GM19193 (cell line): ENCODE measurements around the gene OTUD6A.

Experiments
- POLR2A ChIP-seq: IDR thresholded peaks from 4 replicates; pipeline ENCODE4 v1.6.1; 2011; ENCODE audit not compliant: insufficient read depth, insufficient read length; ENCODE audit errors: extremely low read depth

OTUD6A gene

DNA sequence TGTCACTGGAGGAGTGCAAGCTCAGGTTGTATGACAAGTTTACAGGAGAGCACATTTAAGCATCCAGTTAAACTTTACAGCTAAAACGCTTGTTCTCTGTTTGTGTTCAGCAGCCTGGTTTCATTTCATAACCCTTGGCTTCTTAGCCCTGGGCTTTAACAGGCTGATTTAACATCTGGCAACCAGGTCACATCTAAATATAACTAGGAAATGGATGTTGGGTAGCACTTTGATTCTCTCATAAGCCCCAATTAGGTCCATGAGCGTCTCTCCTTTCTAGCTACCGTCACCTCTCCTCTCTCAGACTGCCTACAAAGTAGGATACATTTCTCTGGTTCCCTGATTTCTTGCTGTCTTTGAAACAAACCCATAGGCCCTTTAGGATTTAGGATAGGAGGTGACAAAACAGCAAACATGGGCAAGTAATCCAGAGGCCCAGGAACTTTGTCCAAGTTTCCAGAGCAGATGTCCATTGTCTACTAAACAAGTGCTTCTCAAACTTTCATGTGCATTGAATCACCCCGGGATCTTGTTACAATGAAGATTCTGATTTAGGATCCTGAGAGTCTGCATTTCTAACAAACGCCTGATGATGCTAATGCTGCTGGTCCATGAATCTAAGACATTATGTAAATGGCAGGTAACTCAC lies 22.5 kb downstream of the OTUD6A start:
- no peak for TF ChIP-seq POLR2A

DNA sequence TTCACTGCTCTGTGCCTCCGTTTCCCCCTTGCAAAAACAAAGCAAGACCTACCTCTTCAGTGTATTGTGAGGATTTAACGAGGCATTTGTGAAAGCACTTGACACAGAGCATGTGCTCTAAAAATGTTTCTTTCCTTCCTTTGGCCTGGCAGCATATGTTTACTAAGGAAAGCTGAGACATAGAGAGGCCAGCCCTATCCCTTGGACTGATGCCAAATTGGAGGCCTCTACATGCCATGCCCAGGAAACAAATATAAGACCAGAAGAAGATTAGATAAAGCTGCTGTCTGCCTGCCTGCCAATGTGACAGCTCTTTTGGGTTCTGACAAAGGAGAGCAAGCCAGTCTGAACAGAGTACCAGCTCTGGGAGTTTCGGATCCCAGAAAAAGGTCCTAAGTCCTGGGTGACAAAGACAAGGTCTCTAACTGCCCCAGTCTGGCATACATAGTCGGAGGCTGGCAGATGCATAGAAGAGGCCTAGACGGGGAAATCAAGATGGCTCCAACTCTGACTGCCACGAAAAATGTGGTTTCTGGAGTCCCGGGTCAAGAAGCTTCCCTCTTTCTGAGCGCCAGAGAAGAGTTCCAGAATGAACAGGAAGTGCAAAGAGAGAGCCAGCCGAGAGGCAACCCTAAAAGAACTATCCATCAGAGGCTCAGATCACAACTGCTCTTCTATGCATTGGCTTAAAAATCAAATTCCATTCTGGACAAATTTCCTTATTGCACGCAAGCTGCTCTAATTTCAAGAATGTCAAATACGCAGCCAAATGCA lies 25.8 kb downstream of the OTUD6A start:
- no peak for TF ChIP-seq POLR2A

DNA sequence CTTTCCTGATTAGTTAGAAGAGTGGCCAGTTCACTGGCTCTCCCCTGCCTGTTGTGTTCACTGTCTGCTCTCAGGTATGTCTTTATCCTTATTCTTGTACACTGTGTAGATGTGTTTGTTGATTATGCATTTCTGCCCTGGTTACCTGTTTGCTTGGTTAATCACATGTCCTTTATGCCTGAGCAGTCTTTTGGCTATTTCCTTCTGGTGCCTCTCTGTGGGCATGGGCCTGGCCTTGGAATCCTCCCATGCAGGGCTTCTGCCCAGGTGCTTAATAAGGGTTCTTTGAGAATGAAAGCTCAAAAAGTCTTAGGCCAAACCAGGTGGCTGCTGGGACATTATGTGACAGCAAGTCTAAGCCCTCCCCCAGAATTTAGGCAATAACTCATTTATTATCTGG lies 26.5 kb downstream of the OTUD6A start:
- no peak for TF ChIP-seq POLR2A

DNA sequence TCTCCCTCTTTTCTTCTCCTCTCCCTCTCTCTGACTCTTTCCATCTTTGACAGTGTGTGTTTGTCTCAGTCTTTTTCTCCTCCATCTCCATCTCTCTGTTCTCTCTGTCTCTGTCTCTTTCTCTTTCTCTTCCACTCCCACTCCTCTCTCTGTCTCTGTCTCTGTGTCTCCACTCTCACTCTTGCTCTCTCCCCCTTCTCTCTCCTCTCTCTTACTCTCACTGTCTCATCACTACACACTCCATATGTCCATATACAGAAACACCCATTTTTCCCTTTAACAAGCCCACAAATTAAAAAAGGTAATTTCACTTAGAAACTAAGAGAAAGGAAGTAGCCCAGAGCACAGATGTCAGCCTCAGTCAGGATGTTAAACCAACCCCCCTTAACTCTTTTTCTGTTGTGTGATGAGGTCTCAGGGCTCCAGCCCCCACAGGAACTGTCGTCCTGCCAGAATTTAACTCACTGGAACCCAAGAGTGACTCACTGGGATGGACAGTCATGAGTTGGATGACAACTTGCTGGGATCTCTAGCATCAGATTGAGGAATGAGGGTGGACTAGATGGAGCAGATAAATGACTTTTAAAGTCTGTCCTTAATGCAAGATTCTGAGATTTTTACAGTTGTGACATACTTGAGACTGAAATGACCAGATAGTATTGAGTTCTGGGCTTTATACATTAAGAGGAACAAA lies 27.5 kb downstream of the OTUD6A start:
- no peak for TF ChIP-seq POLR2A

DNA sequence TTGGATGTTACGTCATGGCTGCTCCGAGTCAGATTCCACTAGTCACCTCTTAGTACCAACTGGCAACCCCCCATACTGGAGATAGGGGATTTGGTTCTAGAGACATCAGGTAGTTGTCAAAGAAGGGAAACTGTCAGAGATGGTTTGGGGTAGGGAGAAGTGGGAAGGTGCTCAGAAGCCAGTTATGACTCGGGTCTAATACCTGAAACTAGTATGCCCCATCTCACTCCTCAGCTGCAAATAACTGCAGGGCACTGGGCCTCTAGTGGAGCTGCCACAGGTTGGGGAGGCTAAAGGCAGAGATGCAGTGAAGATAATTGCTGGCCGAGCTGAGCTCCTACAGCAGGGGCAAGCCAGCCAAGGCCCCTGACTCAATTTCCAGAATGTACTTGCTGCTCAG lies 30.0 kb downstream of the OTUD6A start:
- no peak for TF ChIP-seq POLR2A

DNA sequence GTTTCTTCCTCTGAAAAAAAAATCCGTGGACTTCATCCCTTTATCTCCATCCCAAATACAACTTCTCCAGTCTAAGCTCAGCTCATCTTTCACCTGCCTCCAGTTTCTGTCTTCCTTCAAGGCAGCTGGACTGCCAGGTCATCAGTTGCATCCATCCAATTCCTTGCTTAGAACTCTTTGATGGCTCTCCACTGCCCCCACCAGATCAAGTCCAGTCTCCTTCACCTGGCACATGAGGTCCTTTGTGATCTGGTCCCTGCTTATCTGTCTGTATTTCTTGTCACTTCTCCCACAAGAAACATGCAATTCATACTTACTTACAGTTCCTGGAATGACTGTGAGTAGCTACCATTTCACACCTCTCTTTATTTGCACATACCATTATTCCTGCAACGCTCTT lies 33.8 kb downstream of the OTUD6A start:
- TF ChIP-seq POLR2A, result no peak

DNA sequence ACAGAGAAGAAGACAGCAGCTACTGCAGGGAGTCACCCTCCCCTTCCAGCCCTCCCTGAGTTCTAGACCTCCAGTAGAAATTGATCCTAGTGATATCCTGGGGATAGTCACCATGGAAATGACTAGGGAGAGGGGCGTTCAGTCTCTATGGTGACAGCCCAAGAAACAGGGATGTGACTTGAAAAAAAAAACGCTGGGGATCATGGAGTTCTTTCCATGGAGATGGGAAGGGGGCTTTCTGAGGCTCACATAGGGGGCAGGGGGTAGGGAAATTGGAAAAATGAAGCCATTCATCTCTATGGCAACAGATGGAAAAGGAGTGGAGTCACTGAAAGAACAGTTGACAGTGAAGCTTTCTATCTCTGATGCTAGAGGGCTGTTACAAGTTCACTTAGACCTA lies 43.0 kb downstream of the OTUD6A start:
- no peak for TF ChIP-seq POLR2A
